Right forelimb (tissue), 1 donor: ENCODE data around the gene LRRN2.
A peak's percentile ranks its signal among the peaks of the same experiment; 100 is the strongest.

Experiments used
- DNase-seq: peaks from one replicate; pipeline ENCODE4 v3.0.0-alpha.2; 2018

The LRRN2 gene

GRCh38 chr1:204592246-204592948 is 93.1 kb downstream of the LRRN2 start:
- no peak for DNase-seq

GRCh38 chr1:204591473-204592090 is 94.0 kb downstream of the LRRN2 start:
- DNase-seq: no peak

GRCh38 chr1:204589409-204590038 is 96.0 kb downstream of the LRRN2 start:
- DNase-seq: no peak

- no peak for DNase-seq
Measured at GRCh38 chr1:204588826-204589225, 96.7 kb downstream of the LRRN2 start.

- DNase-seq: no peak
Measured at GRCh38 chr1:204587621-204588020, 97.9 kb downstream of the LRRN2 start.

- no peak for DNase-seq
Measured at GRCh38 chr1:204584699-204585372, 100.7 kb downstream of the LRRN2 start.

- no peak for DNase-seq
Measured at GRCh38 chr1:204583909-204584632, 101.5 kb downstream of the LRRN2 start.

- no peak for DNase-seq
Measured at GRCh38 chr1:204581759-204582158, 103.8 kb downstream of the LRRN2 start.

- no peak for DNase-seq
Measured at GRCh38 chr1:204580862-204581261, 104.7 kb downstream of the LRRN2 start.

GRCh38 chr1:204579681-204580080 is 105.9 kb downstream of the LRRN2 start:
- no peak for DNase-seq

- peak; percentile 59 for DNase-seq
Measured at GRCh38 chr1:204578867-204579664, 106.5 kb downstream of the LRRN2 start.

- no peak for DNase-seq
Measured at GRCh38 chr1:204577794-204578478, 107.6 kb downstream of the LRRN2 start.

GRCh38 chr1:204576422-204576821 is 109.1 kb downstream of the LRRN2 start:
- DNase-seq: no peak

GRCh38 chr1:204575221-204576190 is 110.0 kb downstream of the LRRN2 start:
- no peak for DNase-seq

GRCh38 chr1:204574865-204575163 is 110.7 kb downstream of the LRRN2 start:
- DNase-seq: peak; percentile 62

- no peak for DNase-seq
Measured at GRCh38 chr1:204574016-204574864, 111.3 kb downstream of the LRRN2 start.

- no peak for DNase-seq
Measured at GRCh38 chr1:204572923-204573922, 112.3 kb downstream of the LRRN2 start.

- DNase-seq: no peak
Measured at GRCh38 chr1:204571631-204572030, 113.9 kb downstream of the LRRN2 start.
